B cell (primary cell): Measurements from ENCODE around the gene ITLN1. TPM values are rescaled to one million over a fixed set of nuclear protein-coding genes. Genes with fewer than 3 reads are reported as not detected.

Source experiments
- ATAC-seq: fragments of 200-7000 bp; cut with Tn5 transposase; one replicate; pipeline ENCODE4 v1.10.0; 2021; ENCODE audit warnings: low read depth, mild to moderate bottlenecking, moderate number of reproducible peaks, moderate library complexity
- CTCF ChIA-PET: fragments of 350-600 bp; sonication (Branson Sonifier 250); formaldehyde crosslinking; loops from one replicate; lab custom pipeline; 2021; ENCODE audit warnings: antibody characterized with exemption, inconsistent platforms; lab: Charles Lee
- POLR2A ChIA-PET: fragments of 350-600 bp; sonication (Branson Sonifier 250); formaldehyde crosslinking; loops from one replicate; lab custom pipeline; 2021; ENCODE audit warnings: antibody characterized with exemption; lab: Charles Lee
- DNase-seq: peaks from one replicate; pipeline ENCODE4 v3.0.0; 2013
- H2AFZ ChIP-seq: 2 replicates; pipeline ENCODE4 v1.6.1; 2012; ENCODE audit warnings: mild to moderate bottlenecking, low read depth, low read length; ENCODE audit not compliant: insufficient read depth, poor library complexity, severe bottlenecking
- H3K27ac ChIP-seq, 2 donors: 1 replicate in 1 of 2; 2 replicates in 1 of 2; pipeline ENCODE4 v1.5.1; 2012 to 2013; ENCODE audit warnings: low read length in 2 of 2, mild to moderate bottlenecking in 2 of 2, moderate library complexity in 1 of 2
- H3K27me3 ChIP-seq, 4 experiments: fragments of 200-600 bp in 1 of 4; sonication (generic) in 1 of 4; replicated peaks in 1 of 4; 1 replicate in 2 of 4; 2 replicates in 2 of 4; pipeline versions ENCODE4 v1.6.1 to v1.7.0; 2013 to 2016; ENCODE audit warnings: low read length in 3 of 4, mild to moderate bottlenecking in 2 of 4, mixed read lengths in 1 of 4, moderate library complexity in 1 of 4; ENCODE audit not compliant: insufficient read depth in 4 of 4, control insufficient read depth in 3 of 4; ENCODE audit errors: control extremely low read depth in 1 of 4
- H3K36me3 ChIP-seq, 2 experiments: replicated peaks in 1 of 2; 1 replicate in 1 of 2; 2 replicates in 1 of 2; pipeline versions ENCODE4 v1.6.1 to v1.7.1; 2013; ENCODE audit warnings: low read length in 1 of 2; ENCODE audit not compliant: insufficient read depth in 2 of 2, control insufficient read depth in 1 of 2; ENCODE audit errors: control extremely low read depth in 1 of 2, extremely low read depth in 1 of 2
- H3K4me1 ChIP-seq, 2 donors: fragments of 200-600 bp in 1 of 2; sonication (generic) in 1 of 2; 1 replicate in 1 of 2; 2 replicates in 1 of 2; pipeline versions ENCODE4 v1.5.1 to v1.6.1; 2013 to 2017; ENCODE audit warnings: low read length in 2 of 2; ENCODE audit not compliant: control insufficient read depth in 2 of 2, insufficient read depth in 2 of 2
- H3K4me2 ChIP-seq: replicated peaks from 2 replicates; pipeline ENCODE3; 2012; ENCODE audit warnings: mild to moderate bottlenecking, low read depth, low read length; ENCODE audit not compliant: poor library complexity, severe bottlenecking
- H3K4me3 ChIP-seq, 5 experiments: fragments of 200-600 bp in 1 of 5; sonication (generic) in 1 of 5; 1 replicate in 3 of 5; 2 replicates in 2 of 5; pipeline versions ENCODE4 v1.5.1 to v1.7.0; 2011 to 2016; ENCODE audit warnings: low read length in 4 of 5, mild to moderate bottlenecking in 4 of 5, low read depth in 2 of 5, control low read depth in 1 of 5, moderate library complexity in 1 of 5; ENCODE audit not compliant: insufficient read depth in 1 of 5; ENCODE audit errors: control extremely low read depth in 1 of 5, extremely low read depth in 1 of 5
- H3K79me2 ChIP-seq: fragments of 200-600 bp; sonication (generic); one replicate; pipeline ENCODE4 v1.6.0; 2016; ENCODE audit warnings: low read length; ENCODE audit not compliant: control insufficient read depth, insufficient read depth
- H3K9ac ChIP-seq: fragments of 200-600 bp; sonication (generic); 2 replicates; pipeline ENCODE4 v1.6.1; 2017; ENCODE audit warnings: mild to moderate bottlenecking, low read length, moderate library complexity
- H3K9me3 ChIP-seq, 3 donors: one replicate each; pipeline versions ENCODE4 v1.6.1 to v1.7.1; 2013; ENCODE audit warnings: low read length in 2 of 3; ENCODE audit not compliant: control insufficient read depth in 2 of 3, insufficient read depth in 1 of 3; ENCODE audit errors: control extremely low read depth in 1 of 3
- H4K20me1 ChIP-seq: 2 replicates; pipeline ENCODE4 v1.6.0; 2012; ENCODE audit warnings: mild to moderate bottlenecking, low read length; ENCODE audit not compliant: insufficient read depth, control insufficient read depth, poor library complexity, severe bottlenecking
- H3K27ac Mint-ChIP-seq: one replicate; pipeline ENCODE4 v1.8.0; 2021; ENCODE audit warnings: mixed read lengths
- H3K27me3 Mint-ChIP-seq: one replicate; pipeline ENCODE4 v1.8.0; 2021; ENCODE audit warnings: mixed read lengths
- H3K4me1 Mint-ChIP-seq: one replicate; pipeline ENCODE4 v1.8.0; 2021; ENCODE audit warnings: mixed read lengths
- H3K4me3 Mint-ChIP-seq: one replicate; pipeline ENCODE4 v1.8.0; 2021; ENCODE audit warnings: mixed read lengths
- H3K9me3 Mint-ChIP-seq: one replicate; pipeline ENCODE4 v1.8.0; 2022; ENCODE audit warnings: mixed read lengths; ENCODE audit not compliant: insufficient read depth
- EZH2 ChIP-seq: IDR thresholded peaks from 2 replicates; pipeline ENCODE4 v1.6.1; 2012; ENCODE audit warnings: borderline replicate concordance, low read depth, mild to moderate bottlenecking, moderate library complexity, low read length; ENCODE audit not compliant: insufficient read depth, poor library complexity, severe bottlenecking
- WGBS: methylation state at CpG from one replicate; pipeline ENCODE4 v1.1.5; 2013; ENCODE audit warnings: missing lambda C conversion rate; ENCODE audit not compliant: insufficient coverage; 5-methylcytosine and 5-hydroxymethylcytosine counted together
- intact Hi-C: fragments of 100-400 bp; cut with micrococcal nuclease; formaldehyde crosslinking; loops from one replicate; pipeline ENCODE4 v1.10.0; 2022
- polyA plus RNA-seq: library from polyadenylated mRNA; depleted of rRNA; stranded (reverse); fragments of >200 nt; gene quantifications from 2 replicates; pipeline ENCODE4 v1.2.3, GENCODE V29; 2012
- total RNA-seq, 2 donors: library from RNA; stranded (reverse); fragments of 120-200 nt in 1 of 2; gene quantifications; 1 replicate in 1 of 2; 2 replicates in 1 of 2; pipeline versions ENCODE4 v1.2.3 to v1.2.4, GENCODE V29; 2013 to 2022
- TF ChIP-seq, protein P1 (sequence below): fragments of 200-600 bp; IDR thresholded peaks from one replicate; pipeline ENCODE4 v1.8.0; 2022; ENCODE audit warnings: antibody characterized with exemption, mild to moderate bottlenecking

ITLN1 gene
- total and polyA plus RNA-seq, 2 donors (not counting 1 experiment from before 2014, with no cell fraction given): not detected

DNA sequence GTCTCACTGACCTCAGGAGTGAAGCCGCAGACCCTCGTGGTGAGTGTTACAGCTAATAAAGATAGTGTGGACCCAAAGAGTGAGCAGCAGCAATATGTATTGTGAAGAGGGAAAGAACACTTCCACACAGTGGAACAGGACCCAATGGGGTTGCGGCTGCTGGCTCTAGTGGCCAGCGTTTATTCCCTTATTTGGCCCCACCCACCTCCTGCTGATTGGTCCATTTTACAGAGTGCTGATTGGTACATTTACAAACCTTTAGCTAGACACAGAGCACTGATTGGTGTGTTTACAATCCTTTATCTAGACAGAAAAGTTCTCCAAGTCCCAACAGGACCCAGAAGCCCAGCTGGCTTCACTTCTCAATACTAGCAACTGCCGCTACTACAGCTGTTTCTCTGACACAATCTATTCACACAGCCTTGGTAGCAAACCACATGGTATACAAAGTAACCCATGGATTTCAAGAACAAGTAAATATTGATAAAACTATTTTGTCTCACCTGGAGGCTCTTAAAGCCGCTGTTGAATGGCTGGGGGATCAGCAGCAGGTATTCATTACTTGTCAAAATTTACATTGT, 25.3 kb upstream of the ITLN1 start:
- ATAC-seq (no peak), DNase-seq (no peak)
- Histone ChIP-seq H3K4me1 (no peaks in the 10 kb centered on the region), H3K9me3 (no peaks in the 10 kb centered on the region), H3K4me3 (no peak overlapping the region), H3K27me3 (no peaks in the 10 kb centered on the region), H3K4me2 (no peak overlapping the region), H3K9ac (no peak overlapping the region), H3K79me2 (no peaks in the 10 kb centered on the region), H4K20me1 (no peaks in the 10 kb centered on the region), H2AFZ (no peak overlapping the region), H3K36me3 (no peaks in the 10 kb centered on the region), H3K27ac (no peak overlapping the region)
- no peak overlapping the region for H3K4me3 Mint-ChIP-seq
- POLR2A ChIA-PET: no interaction called here
- TF ChIP-seq EZH2: no peak
- TF ChIP-seq, protein P1, sequence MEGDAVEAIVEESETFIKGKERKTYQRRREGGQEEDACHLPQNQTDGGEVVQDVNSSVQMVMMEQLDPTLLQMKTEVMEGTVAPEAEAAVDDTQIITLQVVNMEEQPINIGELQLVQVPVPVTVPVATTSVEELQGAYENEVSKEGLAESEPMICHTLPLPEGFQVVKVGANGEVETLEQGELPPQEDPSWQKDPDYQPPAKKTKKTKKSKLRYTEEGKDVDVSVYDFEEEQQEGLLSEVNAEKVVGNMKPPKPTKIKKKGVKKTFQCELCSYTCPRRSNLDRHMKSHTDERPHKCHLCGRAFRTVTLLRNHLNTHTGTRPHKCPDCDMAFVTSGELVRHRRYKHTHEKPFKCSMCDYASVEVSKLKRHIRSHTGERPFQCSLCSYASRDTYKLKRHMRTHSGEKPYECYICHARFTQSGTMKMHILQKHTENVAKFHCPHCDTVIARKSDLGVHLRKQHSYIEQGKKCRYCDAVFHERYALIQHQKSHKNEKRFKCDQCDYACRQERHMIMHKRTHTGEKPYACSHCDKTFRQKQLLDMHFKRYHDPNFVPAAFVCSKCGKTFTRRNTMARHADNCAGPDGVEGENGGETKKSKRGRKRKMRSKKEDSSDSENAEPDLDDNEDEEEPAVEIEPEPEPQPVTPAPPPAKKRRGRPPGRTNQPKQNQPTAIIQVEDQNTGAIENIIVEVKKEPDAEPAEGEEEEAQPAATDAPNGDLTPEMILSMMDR: no peak
- 69% methylated on average over 4 of the region's 6 CpGs for WGBS
- intact Hi-C loops: no loop called here
- CTCF ChIA-PET: no interaction called here
- H3K27me3 Mint-ChIP-seq: no peaks in the 10 kb centered on the region
- no peaks in the 10 kb centered on the region for H3K4me1 Mint-ChIP-seq
- no peaks in the 10 kb centered on the region for H3K9me3 Mint-ChIP-seq
- H3K27ac Mint-ChIP-seq: no peak overlapping the region

DNA sequence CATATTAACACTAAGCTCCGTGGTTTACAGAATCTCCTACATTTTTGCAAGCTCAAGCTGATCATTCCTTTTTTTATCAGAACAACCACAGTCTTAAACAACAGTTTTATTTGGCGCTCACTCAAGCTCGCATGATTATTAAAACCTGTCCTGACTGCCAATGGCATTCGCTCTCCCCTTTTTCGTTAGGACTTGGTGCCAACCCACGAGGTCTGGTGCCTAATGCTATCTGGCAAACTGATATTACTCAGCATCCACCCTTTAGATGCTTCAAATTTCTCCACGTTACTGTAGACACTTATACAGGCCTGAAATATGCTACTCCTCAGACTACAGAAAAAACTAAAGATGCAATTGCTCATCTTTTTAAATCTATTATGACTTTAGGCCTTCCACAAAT, 23.0 kb upstream of the ITLN1 start:
- Histone ChIP-seq H3K4me3 (no peak overlapping the region), H3K9me3 (no peaks in the 10 kb centered on the region), H4K20me1 (no peaks in the 10 kb centered on the region), H3K27ac (no peak overlapping the region), H3K4me1 (no peaks in the 10 kb centered on the region), H3K27me3 (no peaks in the 10 kb centered on the region), H3K79me2 (no peaks in the 10 kb centered on the region), H3K9ac (no peak overlapping the region), H2AFZ (no peak overlapping the region), H3K4me2 (no peak overlapping the region), H3K36me3 (no peaks in the 10 kb centered on the region)
- intact Hi-C loops: no loop called here
- no peaks in the 10 kb centered on the region for H3K4me1 Mint-ChIP-seq
- DNase-seq: no peak
- no peak overlapping the region for H3K27ac Mint-ChIP-seq
- H3K4me3 Mint-ChIP-seq: no peak overlapping the region
- ChIA-PET POLR2A (no interaction called here), CTCF (interaction anchor here (0.8 kb wide), 1 partner anchor 84 kb away, joined by 3 read pairs; no protein-coding TSS in a partner anchor)
- H3K27me3 Mint-ChIP-seq: no peaks in the 10 kb centered on the region
- ATAC-seq: no peak
- no peaks in the 10 kb centered on the region for H3K9me3 Mint-ChIP-seq
- WGBS: 93% methylated on average over 7 of the region's 7 CpGs
- TF ChIP-seq, protein P1: no peak
- no peak for TF ChIP-seq EZH2
